Measurements from ENCODE around the gene PDE4D. TPM values are rescaled to one million over a fixed set of nuclear protein-coding genes. Genes with fewer than 3 reads are reported as not detected.

Gene PDE4D
- total RNA-seq, 1 experiment from 2014 or later, result 2.1 TPM

GRCh38 chr5:59081693-59082092 lies 811.8 kb downstream of the PDE4D start:
- no peak overlapping the region for H2AK5ac ChIP-seq (ENCODE audit: insufficient read length, low read length)
- Mint-ChIP-seq H3K27ac (no peak overlapping the region), H3K27me3 (ENCODE audit: low read depth) (no peaks in the 10 kb centered on the region), H3K36me3 (ENCODE audit: insufficient read depth in 1 of 3, low read depth in 3 of 3) (no peaks in the 10 kb centered on the region), H3K4me3 (no peak overlapping the region), H3K4me1 (no peaks in the 10 kb centered on the region), H3K9me3 (no peaks in the 10 kb centered on the region)
- no peaks in the 10 kb centered on the region for H3K23me2 ChIP-seq (ENCODE audit: insufficient read length, low read depth, low read length, poor library complexity, severe bottlenecking)
- H4K20me1 ChIP-seq (ENCODE audit: control insufficient read depth, insufficient read depth, insufficient read length), result no peaks in the 10 kb centered on the region
- no peak overlapping the region for H3K27ac ChIP-seq (ENCODE audit: insufficient read length, low read depth, low read length)
- no peak overlapping the region for H2BK12ac ChIP-seq (ENCODE audit: insufficient read length, low read depth, low read length)
- H4K8ac ChIP-seq (replicated peaks; ENCODE audit: insufficient read length, low read depth, low read length), result no peak overlapping the region
- H3K56ac ChIP-seq (ENCODE audit: insufficient read length, low read depth, low read length), result no peak overlapping the region
- no peak overlapping the region for H2AFZ ChIP-seq (ENCODE audit: low read length)
- H2BK5ac ChIP-seq (ENCODE audit: insufficient read length, low read length), result no peak overlapping the region
- no peak overlapping the region for H3K4me2 ChIP-seq (ENCODE audit: insufficient read depth, insufficient read length, low read length)
- H4K91ac ChIP-seq (ENCODE audit: insufficient read length, low read depth, low read length), result no peak overlapping the region
- H3T11ph ChIP-seq (ENCODE audit: low read length), result no peak overlapping the region
- no peaks in the 10 kb centered on the region for H3K79me2 ChIP-seq (ENCODE audit: insufficient read depth, low read length)
- TF ChIP-seq CTCF (conservative IDR thresholded peaks at IDR 0.05), result no peak
- H3K27me3 ChIP-seq (ENCODE audit: insufficient read depth, low read length), result no peaks in the 10 kb centered on the region
- H3K4ac ChIP-seq (ENCODE audit: low read depth, low read length), result no peak overlapping the region
- no peak overlapping the region for H2BK120ac ChIP-seq (ENCODE audit: low read depth, low read length, poor library complexity, severe bottlenecking)
- H3K4me1 ChIP-seq (ENCODE audit: insufficient read depth, low read length), result no peaks in the 10 kb centered on the region
- H3K79me1 ChIP-seq (ENCODE audit: insufficient read depth, low read depth, low read length, poor library complexity, severe bottlenecking), result no peaks in the 10 kb centered on the region
- no peak overlapping the region for H3K14ac ChIP-seq (ENCODE audit: insufficient read depth, low read length)
- H3K9me3 ChIP-seq (ENCODE audit: control insufficient read depth, low read depth, low read length), result no peaks in the 10 kb centered on the region
- no peak overlapping the region for H3K9ac ChIP-seq (ENCODE audit: extremely low read depth, insufficient read length, low read length)
- H2BK15ac ChIP-seq (ENCODE audit: low read depth, low read length), result no peak overlapping the region
- no peak overlapping the region for H2BK20ac ChIP-seq (ENCODE audit: low read depth, low read length, poor library complexity, severe bottlenecking)
- no peak overlapping the region for H3K18ac ChIP-seq (ENCODE audit: insufficient read length, low read depth, low read length)
- no peak overlapping the region for H3K23ac ChIP-seq (ENCODE audit: insufficient read length, low read depth, low read length)
- no peak overlapping the region for H4K5ac ChIP-seq (ENCODE audit: insufficient read length, low read depth, low read length)
- DNase-seq, result no peak
- whole genome bisulfite sequencing (ENCODE audit: extremely low coverage, insufficient read length, low lambda C conversion rate), result no CpG with 5 or more reads among the region's 1 CpG
